Stomach (tissue), 9 donors: Measurements from ENCODE around the gene PPP1R14C. TPM values are rescaled to one million over a fixed set of nuclear protein-coding genes. Genes with fewer than 3 reads are reported as not detected.

Experiments
- DNase-seq, 2 donors: peaks; one replicate each; pipeline versions ENCODE4 v3.0.0 to v3.0.0-alpha.2; 2013 to 2019
- H3K27ac ChIP-seq, 5 donors: fragments of 200-600 bp in 4 of 5; sonication (generic) in 4 of 5; one replicate each; pipeline ENCODE4 v1.5.1; 2013 to 2019; ENCODE audit warnings: mild to moderate bottlenecking in 1 of 5, moderate library complexity in 1 of 5
- H3K27me3 ChIP-seq, 3 donors: fragments of 200-600 bp; sonication (generic); one replicate each; pipeline ENCODE4 v1.5.1; 2017 to 2019; ENCODE audit warnings: mixed run types in 1 of 3
- H3K36me3 ChIP-seq, 4 donors: fragments of 200-600 bp; sonication (generic); 1 replicate in 3 of 4; 2 replicates in 1 of 4; pipeline ENCODE4 v1.5.1; 2016 to 2019
- H3K4me1 ChIP-seq, 4 donors: fragments of 200-600 bp; sonication (generic); one replicate each; pipeline ENCODE4 v1.5.1; 2016 to 2019
- H3K4me3 ChIP-seq, 4 donors: fragments of 200-600 bp; sonication (generic) in 3 of 4; one replicate each; pipeline ENCODE4 v1.5.1; 2016 to 2019; ENCODE audit warnings: mild to moderate bottlenecking in 1 of 4
- H3K9me3 ChIP-seq, 4 donors: fragments of 200-600 bp; sonication (generic); one replicate each; pipeline ENCODE4 v1.5.1; 2016 to 2019
- EP300 ChIP-seq: sonication (generic); formaldehyde crosslinking; IDR thresholded peaks from one replicate; pipeline ENCODE4 v1.6.1; 2017; ENCODE audit warnings: antibody characterized with exemption
- POLR2A ChIP-seq, 4 donors: fragments of 450-650 bp; IDR thresholded peaks; one replicate each; pipeline ENCODE4 v1.6.1; 2016; ENCODE audit warnings: antibody characterized with exemption in 4 of 4, control low read depth in 2 of 4, mild to moderate bottlenecking in 1 of 4, moderate library complexity in 1 of 4
- POLR2AphosphoS5 ChIP-seq, 3 donors: sonication (generic); formaldehyde crosslinking; IDR thresholded peaks; one replicate each; pipeline ENCODE4 v1.6.1; 2016; ENCODE audit warnings: antibody characterized with exemption in 3 of 3
- WGBS, 5 donors: extraction: QIAGEN DNeasy Blood & Tissue Kit in 3 of 5; methylation state at CpG; one replicate each; pipeline versions ENCODE4 v1.1.5 to v1.1.7; 2013 to 2018; 5-methylcytosine and 5-hydroxymethylcytosine counted together
- intact Hi-C: fragments of 100-400 bp; cut with DNase I; formaldehyde crosslinking; loops from one replicate; pipeline ENCODE4 v1.15.1; 2023; ENCODE audit warnings: low total_unique reads
- polyA plus RNA-seq, 3 donors: library from polyadenylated mRNA; stranded (reverse); fragments of 200-250 nt; gene quantifications; one replicate each; pipeline ENCODE4 v1.2.3, GENCODE V29; 2013
- total RNA-seq, 5 donors: library from RNA; depleted of rRNA; stranded (reverse); fragments of >200 nt; gene quantifications; one replicate each; pipeline versions ENCODE4 v1.1.0 to v1.2.3, GENCODE V29; 2014 to 2016
- TF ChIP-seq, protein P1 (sequence below), 7 experiments: fragments of 450-650 bp in 4 of 7; fragments of 200-600 bp in 3 of 7; sonication (generic) in 3 of 7; IDR thresholded peaks; one replicate each; pipeline ENCODE4 v1.5.1; 2016 to 2019; ENCODE audit warnings: antibody characterized with exemption in 7 of 7, control low read depth in 2 of 7, mild to moderate bottlenecking in 1 of 7
- donor health status: healthy with polysubstance abuse.
- donor health status: Bipolar disorder and iron deficiency.
- donor health status: healthy.

Gene PPP1R14C
- total and polyA plus RNA-seq, 8 donors = 0.25 to 13.8 (median 4.1) TPM; not detected in 3

GRCh38 chr6:150198532-150198931 is 55.7 kb downstream of the PPP1R14C start:
- DNase-seq = no peak
- TF ChIP-seq EP300 (no peak), POLR2AphosphoS5 (IDR thresholded peaks at IDR 0.05) (no peak), POLR2A (IDR thresholded peaks at IDR 0.05) (no peak)
- TF ChIP-seq, protein P1, sequence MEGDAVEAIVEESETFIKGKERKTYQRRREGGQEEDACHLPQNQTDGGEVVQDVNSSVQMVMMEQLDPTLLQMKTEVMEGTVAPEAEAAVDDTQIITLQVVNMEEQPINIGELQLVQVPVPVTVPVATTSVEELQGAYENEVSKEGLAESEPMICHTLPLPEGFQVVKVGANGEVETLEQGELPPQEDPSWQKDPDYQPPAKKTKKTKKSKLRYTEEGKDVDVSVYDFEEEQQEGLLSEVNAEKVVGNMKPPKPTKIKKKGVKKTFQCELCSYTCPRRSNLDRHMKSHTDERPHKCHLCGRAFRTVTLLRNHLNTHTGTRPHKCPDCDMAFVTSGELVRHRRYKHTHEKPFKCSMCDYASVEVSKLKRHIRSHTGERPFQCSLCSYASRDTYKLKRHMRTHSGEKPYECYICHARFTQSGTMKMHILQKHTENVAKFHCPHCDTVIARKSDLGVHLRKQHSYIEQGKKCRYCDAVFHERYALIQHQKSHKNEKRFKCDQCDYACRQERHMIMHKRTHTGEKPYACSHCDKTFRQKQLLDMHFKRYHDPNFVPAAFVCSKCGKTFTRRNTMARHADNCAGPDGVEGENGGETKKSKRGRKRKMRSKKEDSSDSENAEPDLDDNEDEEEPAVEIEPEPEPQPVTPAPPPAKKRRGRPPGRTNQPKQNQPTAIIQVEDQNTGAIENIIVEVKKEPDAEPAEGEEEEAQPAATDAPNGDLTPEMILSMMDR (IDR thresholded peaks at IDR 0.05) = no peak
- Histone ChIP-seq H3K36me3 (no peaks in the 10 kb centered on the region), H3K9me3 (no peaks in the 10 kb centered on the region), H3K4me1 (peaks cover 6 to 17% (median 8%) of the 10 kb centered on the region in 4 donors), H3K27ac (no peak overlapping the region), H3K27me3 (peaks cover 0 to 6% (median 0%) of the 10 kb centered on the region in 3 donors), H3K4me3 (no peak overlapping the region)
- 88 to 97% (median 95%) methylated on average over 7 of the region's 7 CpGs for WGBS, 5 donors
- intact Hi-C loops = no loop called here

GRCh38 chr6:150199241-150199640 is 56.4 kb downstream of the PPP1R14C start:
- no peak for DNase-seq
- Histone ChIP-seq H3K27me3 (peaks cover 0 to 6% (median 0%) of the 10 kb centered on the region in 3 donors), H3K36me3 (no peaks in the 10 kb centered on the region), H3K27ac (no peak overlapping the region), H3K9me3 (no peaks in the 10 kb centered on the region), H3K4me3 (no peak overlapping the region), H3K4me1 (peaks cover 6 to 17% (median 8%) of the 10 kb centered on the region in 4 donors)
- intact Hi-C loops = no loop called here
- TF ChIP-seq POLR2A (IDR thresholded peaks at IDR 0.05) = no peak
- TF ChIP-seq, protein P1 (IDR thresholded peaks at IDR 0.05) = no peak
- no peak for TF ChIP-seq EP300
- TF ChIP-seq POLR2AphosphoS5 (IDR thresholded peaks at IDR 0.05) = no peak
- WGBS, 5 donors = 93 to 96% (median 95%) methylated on average over 2 of the region's 2 CpGs

GRCh38 chr6:150200428-150201100 is 57.7 kb downstream of the PPP1R14C start:
- Histone ChIP-seq H3K4me1 (peaks cover 6 to 16% (median 8%) of the 10 kb centered on the region in 4 donors), H3K4me3 (no peak overlapping the region), H3K27me3 (peaks cover 0 to 16% (median 0%) of the 10 kb centered on the region in 3 donors), H3K36me3 (no peaks in the 10 kb centered on the region), H3K9me3 (no peaks in the 10 kb centered on the region), H3K27ac (no peak overlapping the region)
- TF ChIP-seq, protein P1 (IDR thresholded peaks at IDR 0.05) = no peak
- no peak for TF ChIP-seq EP300
- no peak for TF ChIP-seq POLR2A (IDR thresholded peaks at IDR 0.05)
- no peak for TF ChIP-seq POLR2AphosphoS5 (IDR thresholded peaks at IDR 0.05)
- DNase-seq = no peak
- 75 to 80% (median 78%) methylated on average over 6 of the region's 6 CpGs for WGBS, 5 donors
- intact Hi-C loops = no loop called here

DNA sequence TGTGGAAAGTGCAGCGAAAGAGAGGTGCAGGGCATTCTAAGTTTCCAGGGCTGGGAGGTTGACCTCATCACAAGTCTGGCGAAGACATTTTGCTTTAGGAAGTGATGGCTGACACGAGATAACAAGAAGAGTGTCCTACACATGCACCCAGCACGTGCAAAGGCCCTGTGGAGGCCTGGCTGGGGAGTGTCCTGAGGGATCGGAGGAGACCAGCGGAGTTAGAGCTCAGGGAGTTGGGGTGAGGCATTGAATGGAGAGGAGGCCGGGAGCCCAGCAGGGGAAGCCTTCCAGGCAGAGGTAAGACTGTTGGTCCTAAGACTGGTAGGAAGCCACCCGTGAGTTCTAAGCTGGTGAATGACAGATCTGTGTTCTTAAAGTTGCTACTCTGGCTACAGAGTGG is 58.4 kb downstream of the PPP1R14C start:
- no peak for TF ChIP-seq EP300
- Histone ChIP-seq H3K27ac (no peak overlapping the region), H3K4me1 (peaks cover 6 to 9% (median 8%) of the 10 kb centered on the region in 4 donors), H3K9me3 (no peaks in the 10 kb centered on the region), H3K4me3 (no peak overlapping the region), H3K27me3 (peaks cover 0 to 21% (median 0%) of the 10 kb centered on the region in 3 donors), H3K36me3 (no peaks in the 10 kb centered on the region)
- WGBS, 5 donors = 89 to 92% (median 91%) methylated on average over 8 of the region's 8 CpGs
- DNase-seq = no peak
- intact Hi-C loops = no loop called here

DNA sequence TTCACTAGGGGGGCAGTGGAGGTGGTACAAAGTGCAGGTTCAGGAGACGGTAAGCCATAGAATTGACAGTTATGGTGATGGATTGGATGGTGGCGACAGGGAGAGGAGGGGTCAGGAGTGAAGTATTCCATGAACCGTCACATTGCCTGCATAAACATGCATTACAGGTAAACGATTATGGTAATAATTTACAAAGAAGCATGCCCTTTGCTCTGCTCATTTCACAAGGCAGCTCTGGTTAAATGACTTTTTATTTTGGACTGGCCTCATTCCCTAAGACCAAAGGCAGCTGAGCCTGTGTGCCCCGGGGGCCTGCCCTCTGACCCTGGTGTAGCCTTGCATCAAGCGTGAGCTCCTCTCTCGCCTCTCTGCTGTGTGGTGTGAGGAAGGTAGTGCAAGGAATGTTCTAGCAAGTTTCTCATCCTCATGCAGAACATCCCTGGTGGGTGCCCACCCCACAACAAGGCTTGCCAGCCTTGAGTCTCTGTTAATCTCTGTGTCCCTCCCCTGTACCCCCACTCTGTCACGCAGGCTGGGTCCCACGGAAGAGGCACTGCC is 59.0 kb downstream of the PPP1R14C start:
- intact Hi-C loops = no loop called here
- peaks cover 0 to 22% (median 0%) of the 10 kb centered on the region in 3 donors for H3K27me3 ChIP-seq
- peaks cover under 1 to 4% (median 3%) of the 10 kb centered on the region in 4 donors for H3K4me1 ChIP-seq
- H3K36me3 ChIP-seq = no peaks in the 10 kb centered on the region
- no peak overlapping the region for H3K4me3 ChIP-seq
- TF ChIP-seq EP300 (no peak), POLR2AphosphoS5 (IDR thresholded peaks at IDR 0.05) (no peak), POLR2A (IDR thresholded peaks at IDR 0.05) (no peak)
- TF ChIP-seq, protein P1 (IDR thresholded peaks at IDR 0.05) = no peak
- H3K27ac ChIP-seq = no peak overlapping the region
- peak in 1 of 2 donors; percentile 59 for DNase-seq
- H3K9me3 ChIP-seq = no peaks in the 10 kb centered on the region
- WGBS, 5 donors = 73 to 86% (median 85%) methylated on average over 9 of the region's 9 CpGs
